ENCODE data around the gene TMEM17. TPM values are rescaled to one million over a fixed set of nuclear protein-coding genes. Genes with fewer than 3 reads are reported as not detected.

TMEM17 gene
- total RNA-seq, 1 experiment from 2014 or later: 8.0 TPM

GRCh38 chr2:62482558-62483352 is 23.2 kb downstream of the TMEM17 start:
- in situ Hi-C loops (cut with HindIII; ENCODE audit: low pct_unique_long_range_greater_than_20kb, low sequenced_read_pairs): no loop called here
- no peak for DNase-seq (ENCODE audit: low read depth, low spot score)

DNA sequence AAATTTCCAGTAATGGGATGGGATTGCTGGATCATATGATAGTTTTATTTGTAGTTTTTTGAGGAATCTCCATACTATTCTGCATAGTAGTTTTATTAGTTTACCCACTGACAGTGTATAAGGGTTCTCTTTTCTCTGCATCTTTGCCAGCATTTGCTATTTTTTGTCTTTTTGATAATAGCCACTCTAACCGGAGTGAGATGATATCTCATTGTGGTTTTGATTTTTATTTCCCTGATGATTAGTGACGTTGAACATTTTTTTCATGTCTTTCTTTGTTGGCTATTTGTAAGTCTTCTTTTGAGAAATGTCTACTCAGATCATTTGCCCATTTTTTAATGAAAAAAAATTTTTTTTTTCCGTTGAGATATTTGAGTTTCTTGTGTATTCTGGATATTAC is 26.1 kb downstream of the TMEM17 start:
- in situ Hi-C loops (cut with HindIII; ENCODE audit: low pct_unique_long_range_greater_than_20kb, low sequenced_read_pairs): no loop called here

DNA sequence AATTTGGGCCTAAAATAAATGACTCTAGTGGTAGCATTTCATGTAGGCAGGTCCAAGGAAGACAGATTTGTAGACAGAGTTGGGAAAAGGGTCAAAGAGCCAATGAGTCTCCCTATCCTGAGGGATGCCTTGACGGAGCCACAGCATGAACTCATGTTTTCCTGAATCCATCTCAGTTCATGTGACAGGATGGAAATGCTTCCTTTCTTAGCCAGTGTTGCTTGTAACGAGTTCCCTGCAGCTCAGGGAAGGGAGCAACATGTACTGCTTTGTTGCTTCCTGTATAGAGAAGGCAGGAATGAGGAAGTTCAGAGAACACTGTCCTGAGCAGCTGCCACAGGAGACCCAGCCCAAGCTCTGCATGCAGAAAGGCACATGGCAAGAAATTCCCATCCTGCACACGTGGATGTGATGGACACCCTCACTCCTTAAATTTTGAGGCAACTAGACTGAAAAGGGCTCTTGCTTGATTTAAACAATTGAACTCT is 27.9 kb downstream of the TMEM17 start:
- in situ Hi-C loops (cut with HindIII; ENCODE audit: low pct_unique_long_range_greater_than_20kb, low sequenced_read_pairs): no loop called here
- DNase-seq (ENCODE audit: low read depth, low spot score): peak; percentile 27

More for the DNA sequence above, 26.1 kb downstream of the TMEM17 start:
- DNase-seq (ENCODE audit: low read depth, low spot score): no peak

GRCh38 chr2:62477573-62477972 is 28.4 kb downstream of the TMEM17 start:
- DNase-seq (ENCODE audit: low read depth, low spot score): no peak
- in situ Hi-C loops (cut with HindIII; ENCODE audit: low pct_unique_long_range_greater_than_20kb, low sequenced_read_pairs): no loop called here

GRCh38 chr2:62475172-62476011 is 30.6 kb downstream of the TMEM17 start:
- DNase-seq (ENCODE audit: low read depth, low spot score): no peak
- in situ Hi-C loops (cut with HindIII; ENCODE audit: low pct_unique_long_range_greater_than_20kb, low sequenced_read_pairs): no loop called here

DNA sequence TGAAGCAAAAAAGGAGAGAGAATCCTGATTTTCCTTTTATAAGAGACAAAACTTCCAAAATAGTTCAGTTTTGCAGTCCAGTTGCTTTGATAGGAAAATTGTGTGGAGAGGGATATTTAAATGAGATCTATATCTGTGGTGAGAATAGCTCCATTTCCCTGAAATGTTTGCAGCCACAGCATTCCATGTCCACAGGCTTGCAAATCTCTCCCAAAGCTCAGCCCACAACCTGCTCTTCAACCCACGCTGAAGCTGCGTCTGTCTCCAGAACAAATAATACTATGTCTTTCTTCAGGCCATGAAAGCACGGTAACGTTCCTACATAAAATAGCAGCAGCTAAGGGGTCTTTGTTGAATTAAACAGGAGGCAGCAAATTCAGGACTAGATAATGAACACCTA is 31.8 kb downstream of the TMEM17 start:
- DNase-seq (ENCODE audit: low read depth, low spot score): no peak
- in situ Hi-C loops (cut with HindIII; ENCODE audit: low pct_unique_long_range_greater_than_20kb, low sequenced_read_pairs): no loop called here

- in situ Hi-C loops (cut with HindIII; ENCODE audit: low pct_unique_long_range_greater_than_20kb, low sequenced_read_pairs): no loop called here
- no peak for DNase-seq (ENCODE audit: low read depth, low spot score)
These were observed 32.7 kb downstream of the TMEM17 start for GRCh38 chr2:62473246-62473827.

- in situ Hi-C loops (cut with HindIII; ENCODE audit: low pct_unique_long_range_greater_than_20kb, low sequenced_read_pairs): no loop called here
- DNase-seq (ENCODE audit: low read depth, low spot score): no peak
These were observed 33.7 kb downstream of the TMEM17 start for GRCh38 chr2:62472312-62472711.

GRCh38 chr2:62471816-62472215 is 34.2 kb downstream of the TMEM17 start:
- in situ Hi-C loops (cut with HindIII; ENCODE audit: low pct_unique_long_range_greater_than_20kb, low sequenced_read_pairs): no loop called here
- no peak for DNase-seq (ENCODE audit: low read depth, low spot score)

GRCh38 chr2:62471404-62471803 is 34.6 kb downstream of the TMEM17 start:
- no peak for DNase-seq (ENCODE audit: low read depth, low spot score)
- in situ Hi-C loops (cut with HindIII; ENCODE audit: low pct_unique_long_range_greater_than_20kb, low sequenced_read_pairs): no loop called here

DNA sequence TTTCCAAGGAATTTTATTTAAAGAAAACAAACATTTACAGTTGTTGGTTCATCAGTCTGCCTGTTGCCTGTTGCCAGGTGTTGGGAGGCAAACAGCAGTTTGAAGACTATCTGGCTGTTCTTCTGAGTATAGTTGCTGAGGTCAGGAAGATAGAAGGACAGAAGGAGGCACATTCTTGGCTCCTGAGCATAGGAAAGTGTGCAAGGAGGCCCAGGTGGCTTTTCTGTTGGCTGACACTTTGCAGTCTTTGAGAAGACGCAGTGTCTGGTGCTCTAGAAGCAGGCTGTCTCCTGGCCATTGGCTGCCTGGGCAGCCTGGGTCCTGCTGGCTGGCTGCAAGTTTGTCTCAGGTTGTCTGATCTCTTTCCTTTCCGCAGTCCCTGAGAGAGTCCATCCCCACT is 36.4 kb downstream of the TMEM17 start:
- DNase-seq (ENCODE audit: low read depth, low spot score): no peak
- in situ Hi-C loops (cut with HindIII; ENCODE audit: low pct_unique_long_range_greater_than_20kb, low sequenced_read_pairs): no loop called here

- no peak for DNase-seq (ENCODE audit: low read depth, low spot score)
- in situ Hi-C loops (cut with HindIII; ENCODE audit: low pct_unique_long_range_greater_than_20kb, low sequenced_read_pairs): no loop called here
These were observed 36.9 kb downstream of the TMEM17 start for GRCh38 chr2:62469114-62469513.

GRCh38 chr2:62467475-62468321 is 38.3 kb downstream of the TMEM17 start:
- in situ Hi-C loops (cut with HindIII; ENCODE audit: low pct_unique_long_range_greater_than_20kb, low sequenced_read_pairs): no loop called here
- DNase-seq (ENCODE audit: low read depth, low spot score): peak; percentile 77

DNA sequence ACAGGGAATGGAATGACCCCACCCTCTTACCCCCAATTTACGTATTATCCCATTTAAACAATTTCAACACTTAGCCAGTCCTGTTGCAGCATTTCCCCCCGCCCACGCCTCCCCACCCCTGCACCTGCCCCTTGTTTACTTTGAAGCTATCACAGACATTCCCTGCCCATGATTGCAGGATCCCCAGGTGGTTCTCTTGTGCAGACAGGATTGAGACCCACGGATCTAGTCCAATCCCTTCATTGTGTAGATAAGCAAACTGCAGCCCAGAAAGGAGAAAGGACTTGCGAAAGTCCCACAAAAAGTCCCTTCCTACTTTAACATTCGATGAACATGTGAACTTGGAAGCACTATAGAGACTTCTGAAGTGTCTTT is 38.9 kb downstream of the TMEM17 start:
- DNase-seq (ENCODE audit: low read depth, low spot score): no peak
- in situ Hi-C loops (cut with HindIII; ENCODE audit: low pct_unique_long_range_greater_than_20kb, low sequenced_read_pairs): no loop called here

DNA sequence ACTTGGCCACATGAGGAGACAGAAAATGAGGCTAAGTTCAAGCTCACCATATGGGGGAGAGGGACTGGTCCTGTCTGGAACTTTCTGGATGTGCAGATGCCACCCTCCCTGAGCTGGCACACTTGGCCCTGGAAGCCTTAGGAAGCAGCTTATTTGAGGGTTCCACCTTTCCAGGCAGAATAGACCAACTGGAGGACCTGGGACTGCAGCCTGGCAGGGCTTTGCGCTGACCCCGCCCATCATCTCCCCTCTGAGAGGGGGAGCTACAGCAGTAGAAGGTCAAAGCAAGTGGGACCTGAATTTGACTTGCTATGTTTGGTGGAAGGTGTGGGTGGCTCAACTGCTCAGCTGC is 39.5 kb downstream of the TMEM17 start:
- in situ Hi-C loops (cut with HindIII; ENCODE audit: low pct_unique_long_range_greater_than_20kb, low sequenced_read_pairs): no loop called here

GRCh38 chr2:62465741-62466502 is 40.1 kb downstream of the TMEM17 start:
- no peak for DNase-seq (ENCODE audit: low read depth, low spot score)
- in situ Hi-C loops (cut with HindIII; ENCODE audit: low pct_unique_long_range_greater_than_20kb, low sequenced_read_pairs): no loop called here

More for the DNA sequence above, 39.5 kb downstream of the TMEM17 start:
- no peak for DNase-seq (ENCODE audit: low read depth, low spot score)

All from SK-MEL-5 (cell line).